VCaP (cell line): ENCODE results near the gene EZR.

Source experiments
- H3K27ac ChIP-seq: fragments of 450-650 bp; 2 replicates; pipeline ENCODE4 v1.5.1; 2017
- TF ChIP-seq, protein P1 (sequence below): fragments of 450-650 bp; conservative IDR thresholded peaks from 2 replicates; pipeline ENCODE4 v1.5.1; 2017; ENCODE audit warnings: mild to moderate bottlenecking, moderate library complexity

Gene EZR

DNA sequence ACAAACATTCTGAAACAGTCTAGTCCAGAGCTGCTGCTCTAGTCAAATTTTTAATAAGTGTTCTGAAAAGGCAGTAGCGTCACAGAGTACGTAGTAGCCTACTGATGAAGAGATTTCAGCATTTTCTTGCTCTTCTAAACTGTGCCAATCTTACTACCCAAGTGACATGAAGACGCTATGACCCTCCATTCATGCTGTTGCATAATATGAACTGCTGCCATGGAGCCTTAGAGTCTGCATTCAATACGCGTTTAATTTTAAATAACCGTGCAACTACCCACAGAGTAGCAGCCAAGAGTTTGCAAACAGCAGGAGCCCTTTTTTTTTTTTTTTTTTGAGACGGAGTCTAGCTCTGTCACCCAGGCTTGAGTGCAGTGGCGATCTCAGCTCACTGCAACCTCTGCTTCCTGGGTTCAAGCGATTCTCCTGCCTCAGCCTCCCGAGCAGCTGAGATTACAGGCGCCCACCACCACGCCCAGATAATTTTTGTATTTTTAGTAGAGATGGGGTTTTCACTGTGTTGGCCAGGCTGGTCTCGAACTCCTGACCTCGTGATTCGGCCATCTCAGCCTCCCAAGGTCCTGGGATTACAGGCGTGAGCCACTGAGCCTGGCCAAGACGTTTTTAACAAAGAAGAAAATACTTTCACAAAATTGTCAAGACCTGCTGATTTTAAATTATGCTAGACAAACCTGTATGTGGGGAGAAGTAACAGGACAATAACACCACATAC lies 44.3 kb downstream of the EZR start:
- TF ChIP-seq, protein P1, sequence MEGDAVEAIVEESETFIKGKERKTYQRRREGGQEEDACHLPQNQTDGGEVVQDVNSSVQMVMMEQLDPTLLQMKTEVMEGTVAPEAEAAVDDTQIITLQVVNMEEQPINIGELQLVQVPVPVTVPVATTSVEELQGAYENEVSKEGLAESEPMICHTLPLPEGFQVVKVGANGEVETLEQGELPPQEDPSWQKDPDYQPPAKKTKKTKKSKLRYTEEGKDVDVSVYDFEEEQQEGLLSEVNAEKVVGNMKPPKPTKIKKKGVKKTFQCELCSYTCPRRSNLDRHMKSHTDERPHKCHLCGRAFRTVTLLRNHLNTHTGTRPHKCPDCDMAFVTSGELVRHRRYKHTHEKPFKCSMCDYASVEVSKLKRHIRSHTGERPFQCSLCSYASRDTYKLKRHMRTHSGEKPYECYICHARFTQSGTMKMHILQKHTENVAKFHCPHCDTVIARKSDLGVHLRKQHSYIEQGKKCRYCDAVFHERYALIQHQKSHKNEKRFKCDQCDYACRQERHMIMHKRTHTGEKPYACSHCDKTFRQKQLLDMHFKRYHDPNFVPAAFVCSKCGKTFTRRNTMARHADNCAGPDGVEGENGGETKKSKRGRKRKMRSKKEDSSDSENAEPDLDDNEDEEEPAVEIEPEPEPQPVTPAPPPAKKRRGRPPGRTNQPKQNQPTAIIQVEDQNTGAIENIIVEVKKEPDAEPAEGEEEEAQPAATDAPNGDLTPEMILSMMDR = no peak

DNA sequence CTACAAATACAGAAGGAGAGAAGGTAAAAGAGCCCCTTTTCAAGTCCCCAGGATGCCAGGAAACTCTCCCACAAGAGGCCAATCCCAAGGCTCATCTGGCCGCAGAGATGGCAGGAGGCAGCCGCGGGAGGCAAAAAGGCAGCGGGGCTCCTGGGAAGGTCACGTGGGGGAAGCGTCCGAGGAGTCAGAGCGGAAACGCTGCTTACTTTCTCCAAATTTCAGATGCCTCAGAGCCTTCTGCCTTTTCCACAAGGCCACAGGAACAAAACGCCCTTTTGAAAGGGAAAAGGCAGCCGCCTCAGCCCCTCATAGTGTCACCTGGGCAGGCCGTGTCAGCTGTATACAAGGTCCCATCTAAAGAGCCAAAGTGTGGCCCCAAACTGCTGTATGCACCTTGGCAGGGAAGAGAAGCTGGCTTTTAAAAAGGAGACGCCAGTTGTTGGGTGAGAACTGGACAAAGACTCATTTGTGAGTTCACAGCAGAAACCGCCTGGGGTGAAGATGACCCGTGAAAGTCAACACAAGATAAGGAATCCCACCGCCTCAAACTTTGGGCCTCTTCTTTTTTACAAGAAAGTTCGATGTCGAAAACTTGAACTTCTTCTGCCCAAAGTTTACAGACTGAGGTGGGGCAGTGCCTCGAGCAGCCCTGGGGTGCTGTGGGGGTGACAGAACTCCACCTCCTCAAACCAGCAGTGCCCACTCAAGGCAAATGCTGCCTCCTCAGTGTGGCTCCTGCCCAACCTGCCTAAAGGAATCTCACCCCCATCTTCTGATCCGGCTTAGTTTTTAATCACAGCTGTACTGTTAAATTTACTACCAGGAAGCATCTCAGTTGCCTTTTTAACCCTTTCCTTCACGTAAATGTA lies 45.4 kb downstream of the EZR start:
- peak overlapping the region; percentile 2; the same call in 1 of the 2 replicates for H3K27ac ChIP-seq
- TF ChIP-seq, protein P1 = no peak

More for the DNA sequence above, 44.3 kb downstream of the EZR start:
- no peak overlapping the region for H3K27ac ChIP-seq

DNA sequence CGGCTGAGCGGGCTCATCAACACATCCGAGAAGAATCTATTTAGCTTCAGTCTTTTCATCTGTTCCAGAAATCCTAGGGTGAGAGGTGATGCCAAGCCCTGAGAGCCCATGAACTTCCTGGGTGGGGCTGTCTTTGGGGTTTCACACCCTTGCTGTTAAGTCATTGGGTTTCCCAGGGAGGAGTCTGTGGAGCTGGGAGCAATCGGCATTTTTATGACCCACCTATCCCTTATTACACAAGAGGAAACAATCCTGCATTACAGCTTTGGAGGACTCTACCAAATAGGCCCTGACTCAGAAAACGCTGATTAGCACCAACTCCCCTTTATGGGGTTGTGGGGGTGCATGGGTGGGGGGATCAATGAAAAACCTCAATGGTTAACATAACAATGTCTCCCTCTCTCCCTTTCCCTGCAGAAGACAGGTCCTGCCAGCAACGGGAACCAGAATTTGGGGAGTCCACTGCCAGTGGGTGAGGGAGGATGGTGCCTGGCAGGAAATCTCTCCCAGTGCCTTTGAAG lies 46.3 kb downstream of the EZR start:
- TF ChIP-seq, protein P1 = no peak

DNA sequence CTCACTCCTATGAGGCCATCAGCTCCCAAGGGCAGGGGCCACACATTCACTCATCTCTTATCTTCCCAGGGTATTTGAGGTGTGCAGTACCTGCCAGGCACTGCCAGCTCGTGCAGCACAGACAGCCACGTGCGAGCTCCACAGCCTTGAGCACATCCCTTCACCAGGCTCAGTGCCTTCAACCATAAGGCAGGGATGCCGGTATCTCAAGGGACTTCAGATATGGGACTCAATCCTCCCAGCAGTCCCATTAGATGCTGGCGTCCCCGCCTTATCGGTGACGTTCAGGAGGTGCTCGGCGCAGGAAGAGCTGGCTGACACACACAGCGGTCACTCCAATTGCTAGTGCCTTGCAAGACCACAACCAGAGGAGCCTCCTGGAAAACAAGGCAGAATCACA lies 47.0 kb downstream of the EZR start:
- TF ChIP-seq, protein P1 = no peak
- H3K27ac ChIP-seq = no peak overlapping the region

More for the DNA sequence above, 46.3 kb downstream of the EZR start:
- no peak overlapping the region for H3K27ac ChIP-seq

DNA sequence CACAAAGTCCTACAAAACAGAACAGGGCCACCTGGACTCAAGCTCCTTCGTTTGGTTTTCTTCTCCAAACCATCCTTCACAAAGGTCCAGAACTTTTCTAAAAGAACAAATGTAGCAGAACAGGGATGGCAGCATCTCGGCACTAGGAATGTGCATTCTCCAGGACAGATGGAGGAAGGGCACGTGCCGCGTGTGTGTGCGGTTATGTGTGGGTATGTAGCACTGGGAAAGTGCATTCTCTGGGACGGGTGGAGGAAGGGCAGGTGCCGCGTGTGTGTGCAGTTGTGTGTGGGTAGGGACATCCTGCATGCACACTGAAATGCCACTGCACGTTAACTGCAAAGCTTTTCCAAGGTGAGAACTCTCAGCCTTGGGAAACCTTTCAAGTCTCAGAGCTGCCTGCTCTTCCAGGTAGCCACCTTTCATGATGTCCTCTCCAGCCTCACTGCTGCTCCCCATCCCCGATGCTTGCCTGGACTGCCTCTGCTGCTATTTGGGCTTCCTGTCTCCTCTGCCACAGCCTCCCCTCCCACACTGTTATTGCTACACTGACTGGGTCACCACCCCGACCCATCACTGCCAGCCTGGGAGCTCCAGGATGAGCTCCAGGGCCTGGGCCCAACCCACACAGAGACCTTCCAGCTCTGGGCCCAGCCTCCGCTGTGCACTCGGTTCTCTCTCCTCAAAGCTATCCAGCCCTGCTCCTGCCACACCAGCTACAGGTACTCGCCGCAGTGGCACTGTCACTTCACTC lies 47.6 kb downstream of the EZR start:
- TF ChIP-seq, protein P1 = no peak

DNA sequence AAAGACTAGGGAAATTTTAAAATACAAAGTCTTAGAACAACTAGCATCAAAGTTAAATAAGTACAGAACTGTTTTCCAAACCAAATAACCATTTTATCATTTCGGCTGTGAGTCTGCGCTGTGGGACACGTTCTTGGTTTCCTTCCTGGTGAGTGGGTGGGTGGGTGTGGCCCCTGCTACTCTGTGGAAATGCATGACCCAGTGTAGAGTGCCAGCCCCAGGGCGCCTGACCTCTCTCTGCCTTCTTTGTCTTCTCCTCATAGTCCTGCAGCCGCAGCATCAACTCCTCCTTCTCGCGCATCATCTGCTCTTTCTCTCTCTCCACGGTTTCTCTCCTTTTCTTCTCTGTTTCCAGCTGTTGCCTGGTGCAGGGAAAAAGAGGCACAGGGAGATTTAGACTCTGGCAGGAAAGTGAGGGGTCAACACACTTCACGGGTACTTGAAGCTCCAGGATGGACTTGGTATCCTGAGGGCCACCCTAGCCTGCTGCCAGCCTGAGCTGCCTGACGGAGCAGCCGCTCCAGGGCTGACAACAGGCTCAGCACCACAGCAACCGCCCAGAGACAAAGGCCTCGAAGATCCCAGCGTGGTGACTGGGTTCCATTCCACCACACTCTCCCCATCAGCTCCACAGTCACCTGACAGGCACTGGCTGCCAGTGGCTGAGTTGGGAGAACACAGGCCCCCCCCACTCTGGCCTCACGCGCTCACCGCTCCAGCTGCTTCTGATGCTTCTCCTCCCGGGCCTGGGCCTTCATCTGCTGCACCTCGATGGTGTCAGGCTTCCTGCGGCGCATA lies 48.4 kb downstream of the EZR start:
- no peak overlapping the region for H3K27ac ChIP-seq
- TF ChIP-seq, protein P1 = no peak

More for the DNA sequence above, 47.6 kb downstream of the EZR start:
- no peak overlapping the region for H3K27ac ChIP-seq
